ENCODE results near the gene MYO9A. TPM values are rescaled to one million over a fixed set of nuclear protein-coding genes. Genes with fewer than 3 reads are reported as not detected.

The MYO9A gene
- total RNA-seq, 1 experiment from 2014 or later = 21.4 TPM

- Histone ChIP-seq H4K20me1 (ENCODE audit: control insufficient read depth, insufficient read depth, insufficient read length) (no peaks in the 10 kb centered on the region), H2BK120ac (ENCODE audit: low read depth, low read length, poor library complexity, severe bottlenecking) (no peak overlapping the region), H4K91ac (ENCODE audit: insufficient read length, low read depth, low read length) (no peak overlapping the region), H3K9me3 (ENCODE audit: control insufficient read depth, low read depth, low read length) (no peaks in the 10 kb centered on the region), H2BK12ac (ENCODE audit: insufficient read length, low read depth, low read length) (no peak overlapping the region), H3K79me1 (ENCODE audit: insufficient read depth, low read depth, low read length, poor library complexity, severe bottlenecking) (no peaks in the 10 kb centered on the region), H3K27me3 (ENCODE audit: insufficient read depth, low read length) (no peaks in the 10 kb centered on the region), H3K4ac (ENCODE audit: low read depth, low read length) (no peak overlapping the region), H3K23ac (ENCODE audit: insufficient read length, low read depth, low read length) (no peak overlapping the region), H3K56ac (ENCODE audit: insufficient read length, low read depth, low read length) (no peak overlapping the region), H3K23me2 (ENCODE audit: insufficient read length, low read depth, low read length, poor library complexity, severe bottlenecking) (no peaks in the 10 kb centered on the region), H3K4me1 (ENCODE audit: insufficient read depth, low read length) (no peaks in the 10 kb centered on the region), H3K4me2 (ENCODE audit: insufficient read depth, insufficient read length, low read length) (no peak overlapping the region), H3K9ac (ENCODE audit: extremely low read depth, insufficient read length, low read length) (no peak overlapping the region), H3K27ac (ENCODE audit: insufficient read length, low read depth, low read length) (no peak overlapping the region), H2AK5ac (ENCODE audit: insufficient read length, low read length) (no peak overlapping the region), H4K5ac (ENCODE audit: insufficient read length, low read depth, low read length) (no peak overlapping the region), H3K14ac (ENCODE audit: insufficient read depth, low read length) (no peak overlapping the region), H2BK5ac (ENCODE audit: insufficient read length, low read length) (no peak overlapping the region), H2AFZ (ENCODE audit: low read length) (no peak overlapping the region), H2BK20ac (ENCODE audit: low read depth, low read length, poor library complexity, severe bottlenecking) (no peak overlapping the region), H3T11ph (ENCODE audit: low read length) (no peak overlapping the region), H3K79me2 (ENCODE audit: insufficient read depth, low read length) (no peaks in the 10 kb centered on the region), H2BK15ac (ENCODE audit: low read depth, low read length) (no peak overlapping the region), H3K18ac (ENCODE audit: insufficient read length, low read depth, low read length) (no peak overlapping the region), H4K8ac (replicated peaks; ENCODE audit: insufficient read length, low read depth, low read length) (no peak overlapping the region)
- no peaks in the 10 kb centered on the region; the same call in 1 of the 2 replicates for H3K27me3 Mint-ChIP-seq (ENCODE audit: low read depth)
- TF ChIP-seq CTCF (conservative IDR thresholded peaks at IDR 0.05) = peak; percentile 28; the same call in 1 of the 3 replicates
- H3K36me3 Mint-ChIP-seq (ENCODE audit: insufficient read depth in 1 of 3, low read depth in 3 of 3) = peaks cover 0 to 2% (median 0%) of the 10 kb centered on the region in 3 experiments; a peak in 1 of 7 replicates
- H3K9me3 Mint-ChIP-seq = no peaks in the 10 kb centered on the region; a peak in 1 of 5 replicates
- WGBS (ENCODE audit: extremely low coverage, insufficient read length, low lambda C conversion rate) = no CpG with 5 or more reads among the region's 5 CpGs
- no peak overlapping the region for H3K27ac Mint-ChIP-seq
- H3K4me1 Mint-ChIP-seq = peaks cover 6 to 7% of the 10 kb centered on the region in 2 experiments; a peak in 3 of 4 replicates
- H3K4me3 Mint-ChIP-seq = no peak overlapping the region
- DNase-seq = no peak
Observed at GRCh38 chr15:72162569-72162968, 44.6 kb upstream of the MYO9A start.
